Anterior cingulate cortex (tissue), 58 donors: ENCODE measurements around the gene LRRTM4.
A peak's percentile ranks its signal among the peaks of the same experiment; 100 is the strongest.

Experiments
- DNase-seq, 58 donors: peaks; one replicate each; lab custom pipeline; 2025; lab: John Stamatoyannopoulos, UW

LRRTM4 gene

GRCh38 chr2:77521931-77522470 lies at the start of gene LRRTM4:
Gene LRRTM4 (minus strand): TSS chr2:77522376.
- peak in 46 of 58 donors; percentile 2 to 89 (median 49) for DNase-seq

- DNase-seq, result no peak
These were observed 49.4 kb upstream of the LRRTM4 start for GRCh38 chr2:77571545-77571944.

GRCh38 chr2:77567723-77568122 lies 45.5 kb upstream of the LRRTM4 start:
- no peak for DNase-seq

- no peak for DNase-seq
These were observed 44.4 kb upstream of the LRRTM4 start for GRCh38 chr2:77566582-77566981.

GRCh38 chr2:77566131-77566530 lies 44.0 kb upstream of the LRRTM4 start:
- DNase-seq, result no peak

- no peak for DNase-seq
These were observed 30.8 kb upstream of the LRRTM4 start for GRCh38 chr2:77552956-77553355.

- no peak for DNase-seq
These were observed 15.9 kb upstream of the LRRTM4 start for GRCh38 chr2:77538031-77538430.

GRCh38 chr2:77522888-77523287 lies 712 bp upstream of the LRRTM4 start:
- no peak for DNase-seq

GRCh38 chr2:77521548-77521891 lies 656 bp downstream of the LRRTM4 start:
- DNase-seq, result peak in 2 of 58 donors; percentile 1 to 5

- peak in 1 of 58 donors; percentile 41 for DNase-seq
These were observed 1.3 kb downstream of the LRRTM4 start for GRCh38 chr2:77520641-77521547.

- DNase-seq, result no peak
These were observed 2.2 kb downstream of the LRRTM4 start for GRCh38 chr2:77519888-77520506.

- DNase-seq, result peak in 6 of 58 donors; percentile 7 to 34 (median 24)
These were observed 2.9 kb downstream of the LRRTM4 start for GRCh38 chr2:77519164-77519887.

- no peak for DNase-seq
These were observed 3.9 kb downstream of the LRRTM4 start for GRCh38 chr2:77518311-77518710.

GRCh38 chr2:77513191-77513590 lies 9.0 kb downstream of the LRRTM4 start:
- DNase-seq, result no peak

- DNase-seq, result no peak
These were observed 9.7 kb downstream of the LRRTM4 start for GRCh38 chr2:77512507-77512906.

GRCh38 chr2:77508511-77508910 lies 13.7 kb downstream of the LRRTM4 start:
- DNase-seq, result no peak

GRCh38 chr2:77507657-77508056 lies 14.5 kb downstream of the LRRTM4 start:
- DNase-seq, result no peak

GRCh38 chr2:77488141-77488540 lies 34.0 kb downstream of the LRRTM4 start:
- DNase-seq, result no peak

- no peak for DNase-seq
These were observed 34.9 kb downstream of the LRRTM4 start for GRCh38 chr2:77487074-77487803.

GRCh38 chr2:77484026-77484425 lies 38.1 kb downstream of the LRRTM4 start:
- DNase-seq, result no peak
